ENCODE results near the gene CLTC.
A peak's percentile ranks its signal among the peaks of the same experiment; 100 is the strongest.

Gene CLTC

GRCh38 chr17:59680314-59680713, 60.6 kb downstream of the CLTC start:
- no peak for DNase-seq (ENCODE audit: low read depth in 2 of 2)

DNA sequence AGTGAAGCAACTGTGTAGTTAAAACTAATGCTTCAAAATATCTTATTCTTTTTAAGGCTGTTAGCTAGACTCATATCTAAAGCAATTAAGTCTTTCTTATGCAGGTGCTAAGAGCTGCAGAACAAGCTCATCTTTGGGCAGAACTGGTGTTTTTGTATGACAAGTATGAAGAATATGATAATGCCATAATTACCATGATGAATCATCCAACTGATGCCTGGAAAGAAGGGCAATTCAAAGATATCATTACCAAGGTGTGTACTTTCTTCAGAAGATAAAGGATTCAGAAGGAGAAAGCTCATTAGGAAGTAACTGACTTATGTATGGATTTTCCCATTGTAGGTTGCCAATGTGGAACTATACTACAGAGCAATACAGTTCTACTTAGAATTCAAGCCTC, 63.6 kb downstream of the CLTC start:
- no peak for DNase-seq (ENCODE audit: low read depth in 2 of 2)

DNA sequence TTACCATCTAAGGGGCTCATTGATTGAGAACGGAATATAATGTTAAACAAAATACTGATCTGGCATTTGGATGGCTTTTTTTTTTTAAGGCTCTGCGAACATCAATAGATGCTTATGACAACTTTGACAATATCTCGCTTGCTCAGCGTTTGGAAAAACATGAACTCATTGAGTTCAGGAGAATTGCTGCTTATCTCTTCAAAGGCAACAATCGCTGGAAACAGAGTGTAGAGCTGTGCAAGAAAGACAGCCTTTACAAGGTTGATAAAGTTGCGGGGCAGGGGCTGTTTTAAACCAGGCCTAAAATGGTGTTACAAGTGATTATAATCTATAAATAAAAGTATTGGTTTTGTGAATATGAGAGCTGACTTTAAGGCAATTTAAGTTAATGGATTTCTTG, 65.3 kb downstream of the CLTC start:
- DNase-seq (ENCODE audit: low read depth in 2 of 2) = no peak

DNA sequence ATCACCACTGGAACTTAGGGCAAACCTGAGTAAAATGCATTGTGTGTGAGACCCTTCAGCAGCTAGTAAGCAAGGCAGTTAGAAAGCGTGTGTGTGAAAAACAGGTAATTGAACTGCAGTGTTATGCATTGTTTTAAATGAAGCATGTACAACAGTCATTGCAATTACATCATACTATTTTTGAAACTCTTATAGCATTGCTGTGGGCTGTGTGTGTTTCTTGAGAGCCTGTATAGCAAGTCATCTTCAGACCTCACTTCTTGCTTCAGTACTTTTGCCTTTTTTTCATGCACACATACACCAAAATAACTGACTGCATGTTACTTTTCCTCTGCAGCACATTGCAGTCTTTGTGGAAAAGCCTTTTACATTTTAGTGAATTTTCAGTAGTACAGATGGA, 68.3 kb downstream of the CLTC start:
- no peak for DNase-seq (ENCODE audit: low read depth in 2 of 2)

GRCh38 chr17:59688496-59688895, 68.8 kb downstream of the CLTC start:
- no peak for DNase-seq (ENCODE audit: low read depth in 2 of 2)

DNA sequence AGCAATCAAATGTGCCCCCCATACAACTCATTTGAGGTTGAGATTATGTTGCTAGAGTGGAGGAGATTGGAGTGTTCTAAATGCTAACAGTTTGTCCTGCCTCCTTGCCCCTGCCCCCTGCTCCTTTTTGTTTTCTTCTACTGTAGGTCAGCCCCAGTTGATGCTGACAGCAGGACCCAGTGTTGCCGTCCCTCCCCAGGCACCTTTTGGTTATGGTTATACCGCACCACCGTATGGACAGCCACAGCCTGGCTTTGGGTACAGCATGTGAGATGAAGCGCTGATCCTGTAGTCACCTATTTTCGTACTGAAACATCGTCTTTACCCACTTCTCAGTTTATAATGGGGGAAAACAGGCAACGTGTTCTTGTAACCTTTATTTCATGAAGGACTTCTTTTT, 73.9 kb downstream of the CLTC start:
- DNase-seq (ENCODE audit: low read depth in 2 of 2) = no peak

- DNase-seq (ENCODE audit: low read depth in 2 of 2) = no peak
Measured at GRCh38 chr17:59694344-59694743, 74.6 kb downstream of the CLTC start.

DNA sequence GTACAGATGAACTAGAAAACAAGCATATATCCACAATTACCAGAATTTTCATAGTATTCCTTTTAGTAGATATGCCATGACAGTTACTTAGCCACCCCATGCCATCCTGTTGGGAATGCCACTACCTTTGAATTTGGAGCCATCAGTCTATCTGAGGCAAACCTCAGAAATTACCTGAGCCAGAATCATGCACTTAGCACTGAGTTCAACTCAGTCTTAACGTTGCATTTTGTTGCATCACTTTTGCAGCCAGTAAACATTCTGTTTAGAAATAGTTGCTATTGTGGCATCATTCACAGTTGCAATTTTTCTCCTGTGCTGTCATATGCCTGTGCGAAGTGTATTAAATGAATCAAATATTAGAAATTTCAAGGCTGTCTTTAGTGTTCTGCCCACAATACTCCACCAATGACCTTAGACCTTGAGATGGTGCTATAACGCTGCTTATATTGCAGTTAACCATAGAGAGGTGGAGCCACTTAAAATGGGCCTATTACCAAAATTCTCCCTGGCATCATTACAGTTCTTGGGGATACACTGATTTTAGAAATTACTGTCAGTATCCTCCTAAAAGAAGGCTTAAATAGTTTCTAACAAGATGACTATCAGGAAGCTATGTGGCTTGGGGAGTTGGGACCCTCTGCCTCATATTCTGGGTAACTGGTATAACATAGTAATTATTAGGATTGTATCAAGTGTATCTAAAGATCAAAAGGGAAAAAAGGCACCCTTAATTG, 76.4 kb downstream of the CLTC start:
- no peak for DNase-seq (ENCODE audit: low read depth in 2 of 2)

- DNase-seq (ENCODE audit: low read depth in 2 of 2) = no peak
Measured at GRCh38 chr17:59696682-59697277, 77.1 kb downstream of the CLTC start.

GRCh38 chr17:59698143-59698542, 78.4 kb downstream of the CLTC start:
- no peak for DNase-seq (ENCODE audit: low read depth in 2 of 2)

DNA sequence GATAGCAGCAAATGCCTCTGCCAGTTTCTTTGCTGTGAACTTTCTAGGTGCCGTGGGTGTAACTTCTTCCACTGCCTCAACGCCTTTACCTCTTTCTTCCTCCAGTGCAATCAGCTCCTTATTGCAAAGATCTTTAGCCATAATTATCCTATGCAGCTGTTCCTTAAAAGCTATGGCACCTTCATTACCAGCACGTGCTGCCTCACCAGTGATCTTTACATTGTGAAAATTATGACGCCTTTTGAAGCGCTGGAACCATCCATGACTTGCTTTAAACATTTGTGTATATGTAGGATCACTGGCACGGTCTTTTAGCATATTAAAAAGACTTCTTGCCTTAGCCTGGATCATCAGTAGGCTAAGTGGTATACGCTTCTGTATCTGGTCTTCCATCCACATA, 79.5 kb downstream of the CLTC start:
- DNase-seq (ENCODE audit: low read depth in 2 of 2) = no peak

DNA sequence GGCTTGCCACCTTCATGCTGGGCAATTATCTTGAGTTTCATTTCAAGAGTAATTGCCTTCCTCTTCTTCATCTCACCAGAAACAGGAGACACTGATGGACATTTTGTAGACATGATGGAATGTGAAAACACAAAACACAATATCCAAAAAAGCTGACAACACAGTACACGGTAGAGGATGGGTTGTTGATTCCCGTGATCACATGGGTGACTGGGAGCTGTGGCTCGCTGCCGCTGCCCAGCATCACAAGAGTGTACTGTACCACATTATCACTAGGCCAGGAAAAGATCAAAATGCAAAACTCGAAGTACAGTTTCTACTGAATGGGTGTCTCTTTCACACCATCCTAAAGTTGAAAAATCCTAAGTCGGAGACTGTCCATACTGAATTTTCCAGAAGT, 80.1 kb downstream of the CLTC start:
- DNase-seq (ENCODE audit: low read depth in 2 of 2) = no peak

- DNase-seq (ENCODE audit: low read depth in 2 of 2) = no peak
Measured at GRCh38 chr17:59702304-59702703, 82.6 kb downstream of the CLTC start.

- DNase-seq (ENCODE audit: low read depth in 2 of 2) = peak; percentile 73 to 76
Measured at GRCh38 chr17:59707149-59707970, 87.7 kb downstream of the CLTC start, which contains the start of the genes PTRH2 and VMP1. PTRH2 (minus strand) TSS chr17:59707430; CDS start chr17:59697978, 9,452 bp downstream. VMP1 (plus strand) TSS chr17:59707654; CDS start chr17:59731447, 23,793 bp downstream.

DNA sequence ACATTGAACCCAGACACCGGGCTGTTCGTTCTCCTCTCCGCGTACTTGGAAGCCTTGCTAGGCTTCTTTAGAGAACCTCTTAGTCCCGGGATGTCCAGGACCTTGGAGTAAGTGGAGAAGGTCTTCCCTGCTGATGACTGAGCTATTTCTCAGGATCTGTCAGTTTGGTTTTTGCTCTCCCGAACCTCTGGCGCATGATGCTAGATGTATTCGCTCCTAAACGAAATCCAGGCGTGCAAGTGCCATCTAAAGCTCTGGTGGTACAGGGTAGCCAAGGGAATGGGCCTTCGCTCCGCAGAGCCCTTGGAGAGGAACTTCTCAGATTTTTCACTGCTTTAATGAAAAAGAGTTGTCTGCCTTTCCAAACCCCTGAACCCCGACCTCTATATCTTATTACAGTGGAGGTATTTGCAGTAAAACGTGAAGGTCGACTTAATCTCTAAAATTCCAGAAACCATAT, 88.3 kb downstream of the CLTC start:
- no peak for DNase-seq (ENCODE audit: low read depth in 2 of 2)

DNA sequence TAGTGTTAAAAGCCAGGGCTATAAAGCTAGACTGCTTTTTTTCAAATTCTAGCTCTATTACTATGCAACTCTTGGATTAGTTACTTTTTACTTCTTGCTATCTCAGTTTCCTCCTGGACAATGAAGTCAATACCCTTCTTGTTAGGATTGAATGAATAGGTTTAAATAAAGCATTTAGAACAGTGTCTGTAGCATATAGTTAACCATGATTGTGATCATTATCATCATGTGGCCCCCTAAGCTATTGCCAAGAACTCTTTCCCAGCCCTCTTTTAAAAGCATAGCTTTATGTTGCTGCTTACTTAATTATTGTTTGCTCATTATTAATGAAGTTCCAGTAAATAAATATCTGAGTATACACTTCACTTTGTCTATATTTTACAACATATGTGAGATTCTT, 92.2 kb downstream of the CLTC start:
- DNase-seq (ENCODE audit: low read depth in 2 of 2) = no peak

GRCh38 chr17:59712862-59713261, 93.2 kb downstream of the CLTC start:
- no peak for DNase-seq (ENCODE audit: low read depth in 2 of 2)

DNA sequence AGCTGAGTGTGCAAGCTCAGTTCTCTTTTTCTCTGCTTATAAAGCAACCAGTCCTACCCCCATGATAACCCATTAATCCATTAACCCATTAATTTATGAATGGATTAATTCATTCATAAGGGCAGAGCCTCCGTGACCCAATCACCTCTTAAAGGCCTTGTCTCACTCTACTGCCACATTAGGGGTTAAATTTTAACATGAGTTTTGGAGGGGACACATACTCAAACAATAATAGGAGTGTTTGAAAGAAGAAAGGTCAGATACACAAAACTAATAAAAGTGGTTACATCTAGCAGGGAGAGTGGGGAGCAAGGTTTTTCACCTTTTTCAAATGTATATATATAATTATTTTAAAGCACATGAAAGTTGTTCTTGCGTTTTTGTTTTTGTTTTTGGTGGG, 94.6 kb downstream of the CLTC start:
- DNase-seq (ENCODE audit: low read depth in 2 of 2) = no peak

- no peak for DNase-seq (ENCODE audit: low read depth in 2 of 2)
Measured at GRCh38 chr17:59716427-59716826, 96.7 kb downstream of the CLTC start.

DNA sequence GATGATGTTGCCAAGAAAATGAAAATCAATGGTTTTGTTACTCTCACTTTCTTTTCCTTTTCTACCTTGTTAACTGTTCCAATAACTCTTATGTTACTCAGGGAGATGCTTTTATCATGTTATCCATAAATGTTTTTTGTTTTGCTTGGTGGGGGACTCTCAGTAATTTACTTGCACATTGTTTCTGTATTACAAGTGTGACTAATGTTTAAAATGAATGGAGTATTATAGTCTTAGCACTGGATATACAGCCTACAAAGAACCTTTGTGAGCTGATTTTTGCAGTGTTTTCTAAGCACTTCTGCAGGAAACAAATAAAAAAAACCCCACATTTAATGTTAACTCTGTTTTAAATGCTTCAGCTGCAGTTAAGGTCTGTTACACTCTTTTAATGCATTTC, 99.8 kb downstream of the CLTC start:
- no peak for DNase-seq (ENCODE audit: low read depth in 2 of 2)

DNA sequence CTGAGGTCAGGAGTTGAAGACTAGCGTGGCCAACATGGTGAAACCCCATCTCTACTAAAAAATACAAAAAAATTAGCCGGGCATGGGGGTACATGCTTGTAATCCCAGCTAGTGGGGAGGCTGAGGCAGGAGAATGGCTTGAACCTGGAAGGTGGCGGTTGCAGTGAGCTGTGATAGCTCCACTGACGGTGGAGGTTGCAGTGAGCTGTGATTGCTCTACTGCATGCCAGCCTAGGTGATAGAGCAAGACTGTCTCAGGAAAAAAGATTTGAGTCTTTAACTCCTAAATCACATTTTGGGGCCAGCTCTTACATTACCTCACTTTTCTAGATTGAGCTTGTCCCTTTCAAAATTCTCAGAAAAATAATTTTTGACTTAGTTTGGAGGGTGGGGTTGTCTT, 102.9 kb downstream of the CLTC start:
- no peak for DNase-seq (ENCODE audit: low read depth in 2 of 2)

GRCh38 chr17:59723041-59723440, 103.3 kb downstream of the CLTC start:
- no peak for DNase-seq (ENCODE audit: low read depth in 2 of 2)

DNA sequence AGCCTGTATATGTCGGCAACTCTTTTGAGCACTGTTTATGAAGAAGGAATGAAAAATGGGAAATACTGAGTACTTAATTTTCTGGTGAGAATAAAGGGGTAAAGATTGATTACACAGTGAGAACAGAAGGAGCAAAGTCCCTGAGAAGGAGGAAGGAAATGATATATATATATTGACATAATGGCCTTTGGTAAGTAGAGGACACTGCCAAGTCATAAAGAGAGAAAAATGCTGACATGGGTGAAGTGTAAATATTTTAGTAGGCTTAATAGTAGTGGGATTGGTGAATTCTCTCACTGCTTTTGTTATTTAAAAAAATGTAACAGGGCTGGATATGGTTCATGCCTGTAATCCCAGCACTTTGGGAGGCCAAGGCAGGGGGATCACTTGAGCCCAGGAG, 103.9 kb downstream of the CLTC start:
- no peak for DNase-seq (ENCODE audit: low read depth in 2 of 2)

Data from stimulated activated CD8-positive, alpha-beta memory T cell treated with anti-CD3 and anti-CD28 coated beads, Interleukin-2, amount 100 ng/mL, for 1 hour (primary cell).